Fibroblast of villous mesenchyme (primary cell): ENCODE measurements around the gene GPR75. TPM values are rescaled to one million over a fixed set of nuclear protein-coding genes. Genes with fewer than 3 reads are reported as not detected.

Experiments used
- DNase-seq: peaks from one replicate; pipeline ENCODE4 v3.0.0-alpha.2; 2010; ENCODE audit warnings: low read depth
- H3K4me3 ChIP-seq: 2 replicates; pipeline ENCODE4 v1.5.1; 2011; ENCODE audit warnings: low read depth, mild to moderate bottlenecking, low read length
- CTCF ChIP-seq: IDR thresholded peaks from 2 replicates; pipeline ENCODE4 v1.5.1; 2012; ENCODE audit warnings: low read depth, mild to moderate bottlenecking, low read length; ENCODE audit not compliant: insufficient read depth
- total RNA-seq: library from RNA; depleted of rRNA; stranded (reverse); fragments of >200 nt; gene quantifications from 2 replicates; pipeline ENCODE4 v1.2.3, GENCODE V29; 2012

The GPR75 gene
- total RNA-seq, 1 donor = 4.7 TPM

GRCh38 chr2:53877112-53877511, 17.3 kb upstream of the GPR75 start:
- no peak overlapping the region for H3K4me3 ChIP-seq
- DNase-seq = no peak
- no peak for TF ChIP-seq CTCF

GRCh38 chr2:53874401-53874950, 14.7 kb upstream of the GPR75 start:
- no peak for TF ChIP-seq CTCF
- H3K4me3 ChIP-seq = no peak overlapping the region
- no peak for DNase-seq

GRCh38 chr2:53867773-53868172, 8.0 kb upstream of the GPR75 start:
- no peak overlapping the region for H3K4me3 ChIP-seq
- no peak for DNase-seq
- no peak for TF ChIP-seq CTCF

GRCh38 chr2:53867169-53867568, 7.4 kb upstream of the GPR75 start:
- no peak overlapping the region for H3K4me3 ChIP-seq
- no peak for TF ChIP-seq CTCF
- DNase-seq = no peak

GRCh38 chr2:53865962-53866361, 6.2 kb upstream of the GPR75 start:
- TF ChIP-seq CTCF = no peak
- H3K4me3 ChIP-seq = no peak overlapping the region
- no peak for DNase-seq

GRCh38 chr2:53865264-53865663, 5.5 kb upstream of the GPR75 start:
- no peak overlapping the region for H3K4me3 ChIP-seq
- TF ChIP-seq CTCF = no peak
- no peak for DNase-seq

- TF ChIP-seq CTCF = no peak
- DNase-seq = no peak
- no peak overlapping the region for H3K4me3 ChIP-seq
Observed at GRCh38 chr2:53863538-53864227, 3.9 kb upstream of the GPR75 start.
